ENCODE results near the gene MIEF2.
A peak's percentile ranks its signal among the peaks of the same experiment; 100 is the strongest.

Gene MIEF2

GRCh38 chr17:18248811-18249210 is 11.7 kb upstream of the MIEF2 start:
- Histone ChIP-seq H3K27ac (ENCODE audit: low read depth, low read length, severe bottlenecking) (peak overlapping the region; percentile 36), H3K4me1 (ENCODE audit: control insufficient read depth, insufficient read depth, low read length, poor library complexity, severe bottlenecking) (no peaks in the 10 kb centered on the region), H3K4me3 (ENCODE audit: extremely low read depth, insufficient read depth, low read length, poor library complexity, severe bottlenecking) (no peak overlapping the region), H3K9me3 (ENCODE audit: control insufficient read depth, low read length) (no peaks in the 10 kb centered on the region), H3K36me3 (ENCODE audit: control insufficient read depth, insufficient read depth, low read length) (peaks cover 89% of the 10 kb centered on the region)
- 96 to 100% methylated on average over 3 to 5 of the region's 7 CpGs for WGBS, 2 experiments (ENCODE audit: insufficient coverage in 2 of 2)

- Histone ChIP-seq H3K4me1 (ENCODE audit: control insufficient read depth, insufficient read depth, low read length, poor library complexity, severe bottlenecking) (no peaks in the 10 kb centered on the region), H3K36me3 (ENCODE audit: control insufficient read depth, insufficient read depth, low read length) (peaks cover 91% of the 10 kb centered on the region), H3K9me3 (ENCODE audit: control insufficient read depth, low read length) (no peaks in the 10 kb centered on the region), H3K27ac (ENCODE audit: low read depth, low read length, severe bottlenecking) (no peak overlapping the region), H3K4me3 (ENCODE audit: extremely low read depth, insufficient read depth, low read length, poor library complexity, severe bottlenecking) (no peak overlapping the region)
- 96 to 97% methylated on average over 7 to 9 of the region's 9 CpGs for WGBS, 2 experiments (ENCODE audit: insufficient coverage in 2 of 2)
Observed at GRCh38 chr17:18250259-18250658, 10.2 kb upstream of the MIEF2 start.

GRCh38 chr17:18250708-18251107 is 9.8 kb upstream of the MIEF2 start:
- Histone ChIP-seq H3K4me3 (ENCODE audit: extremely low read depth, insufficient read depth, low read length, poor library complexity, severe bottlenecking) (no peak overlapping the region), H3K9me3 (ENCODE audit: control insufficient read depth, low read length) (no peaks in the 10 kb centered on the region), H3K27ac (ENCODE audit: low read depth, low read length, severe bottlenecking) (no peak overlapping the region), H3K4me1 (ENCODE audit: control insufficient read depth, insufficient read depth, low read length, poor library complexity, severe bottlenecking) (no peaks in the 10 kb centered on the region), H3K36me3 (ENCODE audit: control insufficient read depth, insufficient read depth, low read length) (peaks cover 91% of the 10 kb centered on the region)
- WGBS, 2 experiments (ENCODE audit: insufficient coverage in 2 of 2): 95 to 97% methylated on average over 12 to 14 of the region's 14 CpGs

- 88 to 93% methylated on average over 15 of the region's 15 CpGs for WGBS, 2 experiments (ENCODE audit: insufficient coverage in 2 of 2)
- no peaks in the 10 kb centered on the region for H3K9me3 ChIP-seq (ENCODE audit: control insufficient read depth, low read length)
Observed at GRCh38 chr17:18251204-18251603, 9.3 kb upstream of the MIEF2 start.

GRCh38 chr17:18252160-18252559 is 8.3 kb upstream of the MIEF2 start:
- Histone ChIP-seq H3K4me3 (ENCODE audit: extremely low read depth, insufficient read depth, low read length, poor library complexity, severe bottlenecking) (no peak overlapping the region), H3K9me3 (ENCODE audit: control insufficient read depth, low read length) (no peaks in the 10 kb centered on the region), H3K27ac (ENCODE audit: low read depth, low read length, severe bottlenecking) (no peak overlapping the region), H3K4me1 (ENCODE audit: control insufficient read depth, insufficient read depth, low read length, poor library complexity, severe bottlenecking) (peaks cover 8% of the 10 kb centered on the region), H3K36me3 (ENCODE audit: control insufficient read depth, insufficient read depth, low read length) (peaks cover 93% of the 10 kb centered on the region)
- WGBS, 2 experiments (ENCODE audit: insufficient coverage in 2 of 2): 90 to 91% methylated on average over 2 to 4 of the region's 5 CpGs

More at GRCh38 chr17:18251204-18251603, 9.3 kb upstream of the MIEF2 start:
- Histone ChIP-seq H3K36me3 (ENCODE audit: control insufficient read depth, insufficient read depth, low read length) (peaks cover 91% of the 10 kb centered on the region), H3K4me1 (ENCODE audit: control insufficient read depth, insufficient read depth, low read length, poor library complexity, severe bottlenecking) (no peaks in the 10 kb centered on the region), H3K27ac (ENCODE audit: low read depth, low read length, severe bottlenecking) (no peak overlapping the region), H3K4me3 (ENCODE audit: extremely low read depth, insufficient read depth, low read length, poor library complexity, severe bottlenecking) (no peak overlapping the region)

GRCh38 chr17:18253187-18253884 is 7.1 kb upstream of the MIEF2 start:
- H3K4me1 ChIP-seq (ENCODE audit: control insufficient read depth, insufficient read depth, low read length, poor library complexity, severe bottlenecking): peaks cover 12% of the 10 kb centered on the region
- H3K36me3 ChIP-seq (ENCODE audit: control insufficient read depth, insufficient read depth, low read length): peaks cover 84% of the 10 kb centered on the region
- no peak overlapping the region for H3K4me3 ChIP-seq (ENCODE audit: extremely low read depth, insufficient read depth, low read length, poor library complexity, severe bottlenecking)
- WGBS, 2 experiments (ENCODE audit: insufficient coverage in 2 of 2): 92 to 93% methylated on average over 15 to 16 of the region's 16 CpGs
- no peak overlapping the region for H3K27ac ChIP-seq (ENCODE audit: low read depth, low read length, severe bottlenecking)
- H3K9me3 ChIP-seq (ENCODE audit: control insufficient read depth, low read length): no peaks in the 10 kb centered on the region

GRCh38 chr17:18253947-18254821 is 6.3 kb upstream of the MIEF2 start:
- no peak overlapping the region for H3K27ac ChIP-seq (ENCODE audit: low read depth, low read length, severe bottlenecking)
- WGBS, 2 experiments (ENCODE audit: insufficient coverage in 2 of 2): 96 to 98% methylated on average over 23 to 25 of the region's 27 CpGs
- no peak overlapping the region for H3K4me3 ChIP-seq (ENCODE audit: extremely low read depth, insufficient read depth, low read length, poor library complexity, severe bottlenecking)
- no peaks in the 10 kb centered on the region for H3K9me3 ChIP-seq (ENCODE audit: control insufficient read depth, low read length)
- peaks cover 75% of the 10 kb centered on the region for H3K36me3 ChIP-seq (ENCODE audit: control insufficient read depth, insufficient read depth, low read length)
- peaks cover 12% of the 10 kb centered on the region for H3K4me1 ChIP-seq (ENCODE audit: control insufficient read depth, insufficient read depth, low read length, poor library complexity, severe bottlenecking)

- Histone ChIP-seq H3K36me3 (ENCODE audit: control insufficient read depth, insufficient read depth, low read length) (peaks cover 71% of the 10 kb centered on the region), H3K9me3 (ENCODE audit: control insufficient read depth, low read length) (no peaks in the 10 kb centered on the region), H3K4me3 (ENCODE audit: extremely low read depth, insufficient read depth, low read length, poor library complexity, severe bottlenecking) (no peak overlapping the region), H3K27ac (ENCODE audit: low read depth, low read length, severe bottlenecking) (no peak overlapping the region), H3K4me1 (ENCODE audit: control insufficient read depth, insufficient read depth, low read length, poor library complexity, severe bottlenecking) (peaks cover 16% of the 10 kb centered on the region)
- WGBS, 2 experiments (ENCODE audit: insufficient coverage in 2 of 2): 94 to 96% methylated on average over 6 of the region's 8 CpGs
Observed at GRCh38 chr17:18254888-18255649, 5.4 kb upstream of the MIEF2 start.

- Histone ChIP-seq H3K9me3 (ENCODE audit: control insufficient read depth, low read length) (no peaks in the 10 kb centered on the region), H3K27ac (ENCODE audit: low read depth, low read length, severe bottlenecking) (no peak overlapping the region), H3K4me3 (ENCODE audit: extremely low read depth, insufficient read depth, low read length, poor library complexity, severe bottlenecking) (no peak overlapping the region), H3K4me1 (ENCODE audit: control insufficient read depth, insufficient read depth, low read length, poor library complexity, severe bottlenecking) (peaks cover 18% of the 10 kb centered on the region), H3K36me3 (ENCODE audit: control insufficient read depth, insufficient read depth, low read length) (peaks cover 58% of the 10 kb centered on the region)
- 94 to 95% methylated on average over 9 to 10 of the region's 11 CpGs for WGBS, 2 experiments (ENCODE audit: insufficient coverage in 2 of 2)
Observed at GRCh38 chr17:18256351-18256750, 4.1 kb upstream of the MIEF2 start.

- H3K9me3 ChIP-seq (ENCODE audit: control insufficient read depth, low read length): no peaks in the 10 kb centered on the region
- peak overlapping the region; percentile 79 for H3K4me3 ChIP-seq (ENCODE audit: extremely low read depth, insufficient read depth, low read length, poor library complexity, severe bottlenecking)
- H3K27ac ChIP-seq (ENCODE audit: low read depth, low read length, severe bottlenecking): no peak overlapping the region
- H3K4me1 ChIP-seq (ENCODE audit: control insufficient read depth, insufficient read depth, low read length, poor library complexity, severe bottlenecking): peaks cover 18% of the 10 kb centered on the region
- 92 to 98% methylated on average over 5 to 7 of the region's 7 CpGs for WGBS, 2 experiments (ENCODE audit: insufficient coverage in 2 of 2)
- peaks cover 54% of the 10 kb centered on the region for H3K36me3 ChIP-seq (ENCODE audit: control insufficient read depth, insufficient read depth, low read length)
Observed at GRCh38 chr17:18256776-18257175, 3.7 kb upstream of the MIEF2 start.
